K562 (cell line): ENCODE data around the gene PPP3CB.

Experiments
- ARNT ChIP-seq, 2 experiments: fragments of 450-650 bp; IDR thresholded peaks; 2 replicates each; pipeline ENCODE4 v1.6.1; 2016; ENCODE audit warnings: mild to moderate bottlenecking in 1 of 2
- BCOR ChIP-seq: fragments of 450-650 bp; IDR thresholded peaks from 2 replicates; pipeline ENCODE4 v1.6.1; 2016
- CREB1 ChIP-seq, 2 experiments: sonication (generic) in 1 of 2; formaldehyde crosslinking in 1 of 2; IDR thresholded peaks; 2 replicates each; pipeline versions ENCODE4 v1.6.1 to v1.8.0; 2012 to 2022; ENCODE audit warnings: inconsistent platforms in 1 of 2, mild to moderate bottlenecking in 1 of 2, missing genetic modification reagents in 1 of 2, moderate library complexity in 1 of 2
- E2F3 ChIP-seq: fragments of 250-450 bp; sonication (Bioruptor Pico); IDR thresholded peaks from 2 replicates; pipeline ENCODE4 v1.4.0; 2020; ENCODE audit warnings: mild to moderate bottlenecking
- GABPB1 ChIP-seq: sonication (generic); formaldehyde crosslinking; IDR thresholded peaks from 2 replicates; pipeline ENCODE4 v1.8.0; 2022; ENCODE audit warnings: mild to moderate bottlenecking, missing genetic modification reagents
- MEF2A ChIP-seq: IDR thresholded peaks from 2 replicates; pipeline ENCODE4 v1.6.1; 2011; ENCODE audit warnings: low read depth, mild to moderate bottlenecking, low read length, moderate library complexity; ENCODE audit not compliant: control insufficient read depth
- MLX ChIP-seq, 2 experiments: fragments of 450-650 bp in 1 of 2; sonication (generic) in 1 of 2; formaldehyde crosslinking; conservative IDR thresholded peaks; 2 replicates each; pipeline versions ENCODE4 v1.4.0 to v1.8.1; 2020 to 2022; ENCODE audit warnings: mild to moderate bottlenecking in 1 of 2, missing genetic modification reagents in 1 of 2
- ZNF830 ChIP-seq: fragments of 250-450 bp; sonication (Bioruptor Pico); IDR thresholded peaks from 2 replicates; pipeline ENCODE4 v1.5.0; 2021; ENCODE audit warnings: mild to moderate bottlenecking

- no peak for TF ChIP-seq CREB1 (IDR thresholded peaks at IDR 0.05)
- TF ChIP-seq CREB1 (CRISPR knock-in tag; IDR thresholded peaks at IDR 0.05): no peak
- TF ChIP-seq E2F3 (CRISPR knock-in tag): no peak
- no peak for TF ChIP-seq MLX (CRISPR knock-in tag; conservative IDR thresholded peaks at IDR 0.05)
- no peak for TF ChIP-seq MEF2A
- no peak for TF ChIP-seq BCOR
- TF ChIP-seq GABPB1: no peak
- TF ChIP-seq ARNT (IDR thresholded peaks at IDR 0.05): no peak
- no peak for TF ChIP-seq ZNF830 (CRISPR knock-in tag)
These were observed 33.4 kb upstream of the PPP3CB start for GRCh38 chr10:73529089-73529832.
